SK-MEL-5 (cell line): ENCODE data around the gene KXD1. TPM values are rescaled to one million over a fixed set of nuclear protein-coding genes. Genes with fewer than 3 reads are reported as not detected.
"Not testable (repeated sequence)": the region's sequence is repeated elsewhere in the genome, so short reads cannot be mapped to it uniquely, and the experiment has no call there.

Experiments
- DNase-seq: peaks from one replicate; pipeline ENCODE4 v3.0.0-alpha.2; 2016; ENCODE audit warnings: low read depth, low spot score
- in situ Hi-C: cut with HindIII; loops from 2 replicates; pipeline ENCODE4 v1.10.0; 2016; ENCODE audit warnings: low sequenced_read_pairs, high pct_unique_total_duplicates, low pct_unique_long_range_greater_than_20kb
- total RNA-seq: library from RNA; depleted of rRNA; stranded (reverse); fragments of >200 nt; shearing (Covaris generic); gene quantifications from 2 replicates; pipeline ENCODE4 v1.2.3, GENCODE V29; 2014

Gene KXD1
- total RNA-seq, 1 experiment from 2014 or later: 70.6 TPM

GRCh38 chr19:18529782-18530181, 27.9 kb upstream of the KXD1 start:
- in situ Hi-C loops: no loop called here
- no peak for DNase-seq

DNA sequence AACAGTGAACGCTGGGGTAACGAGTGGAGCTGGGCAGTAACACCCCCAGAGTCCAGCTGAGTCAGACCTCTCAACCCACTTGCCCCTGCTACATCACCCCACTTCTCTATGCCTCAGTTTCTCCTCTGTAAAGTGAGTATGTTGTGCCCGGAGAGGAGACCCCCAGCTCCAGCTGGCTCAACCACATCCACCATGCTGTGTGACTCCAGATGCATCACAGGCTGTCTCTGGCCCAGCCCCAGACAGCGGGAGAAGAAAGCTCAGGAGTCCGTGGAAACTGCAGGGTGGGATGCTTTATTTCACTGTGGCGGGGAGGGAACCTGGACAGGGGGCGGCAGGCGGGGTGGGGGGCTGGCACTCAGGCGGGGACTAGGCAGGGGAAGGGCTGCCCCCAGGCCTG, 26.2 kb upstream of the KXD1 start:
- in situ Hi-C loops: no loop called here
- DNase-seq: no peak

DNA sequence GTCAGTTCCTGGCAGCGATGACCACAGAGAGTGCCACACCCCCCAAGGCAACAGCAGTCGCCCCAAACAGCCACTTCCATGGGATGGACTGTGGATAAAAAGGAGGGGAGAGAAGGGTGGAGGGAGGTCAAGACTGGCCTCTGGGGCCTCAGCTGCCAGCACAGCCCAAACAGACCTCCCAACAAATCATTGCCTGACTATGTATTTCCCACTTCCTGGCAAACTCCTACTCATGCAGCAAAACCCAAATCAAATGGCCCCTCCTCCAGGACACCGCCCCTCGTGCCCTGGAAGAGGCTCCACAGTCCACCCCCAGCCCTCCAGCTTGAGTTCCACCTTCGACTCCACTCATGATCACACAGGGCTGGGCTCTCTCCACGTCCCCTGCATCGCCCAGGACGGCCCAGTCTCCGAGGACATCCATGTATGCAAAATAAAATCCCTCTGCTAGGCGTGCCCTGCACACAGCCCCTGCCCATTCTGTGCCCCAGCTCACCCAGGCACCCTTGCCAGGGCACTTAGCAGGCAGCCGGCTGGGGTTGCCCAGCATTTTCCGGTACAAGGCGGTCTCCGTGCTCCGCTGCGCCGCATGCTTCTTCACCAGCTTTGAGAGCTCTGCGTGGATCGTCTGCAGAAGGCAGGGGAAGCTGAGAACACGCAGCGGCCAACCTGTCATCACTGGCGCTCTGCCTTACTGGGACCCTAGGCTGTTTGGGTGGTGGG, 25.3 kb upstream of the KXD1 start:
- DNase-seq: no peak
- in situ Hi-C loops: no loop called here

DNA sequence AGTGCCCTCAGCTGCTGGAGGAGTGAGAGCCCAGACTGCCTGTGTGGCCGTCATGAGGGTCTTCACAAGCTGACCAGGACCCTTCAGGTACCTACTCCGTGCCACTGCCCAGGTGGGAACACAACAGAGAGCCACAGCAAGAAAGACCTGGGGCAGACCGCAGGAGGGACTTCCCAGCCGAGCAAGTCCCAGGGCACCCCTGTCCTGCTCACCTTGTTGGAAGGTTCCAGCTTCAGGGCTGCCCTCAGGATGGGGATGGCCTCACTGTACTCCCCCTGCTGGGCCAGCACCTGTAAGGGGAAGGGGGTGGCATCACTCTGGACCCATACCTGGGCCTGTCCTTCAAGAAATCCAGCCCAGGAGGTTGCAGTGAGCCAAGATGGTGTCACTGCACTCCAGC, 24.6 kb upstream of the KXD1 start:
- in situ Hi-C loops: no loop called here
- DNase-seq: no peak

DNA sequence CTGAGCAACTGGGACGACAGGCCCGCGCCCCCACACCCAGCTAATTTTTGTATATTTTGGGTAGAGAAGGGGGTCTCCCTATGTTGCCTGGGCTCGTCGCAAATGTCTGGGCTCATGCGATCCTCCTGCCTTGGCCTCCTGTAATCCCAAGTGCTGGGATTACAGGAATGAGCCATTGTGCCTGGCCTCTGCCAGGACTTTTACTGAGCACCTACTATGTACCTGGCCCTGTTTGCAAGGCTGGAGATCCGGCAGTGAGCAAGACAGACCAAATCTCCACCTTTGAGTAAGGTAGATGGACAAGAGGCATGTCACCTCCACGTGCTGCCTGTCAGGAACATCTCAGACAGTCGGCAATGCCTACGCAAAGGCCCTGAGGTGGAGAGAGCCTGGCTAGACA, 21.2 kb upstream of the KXD1 start:
- in situ Hi-C loops: no loop called here
- no peak for DNase-seq

DNA sequence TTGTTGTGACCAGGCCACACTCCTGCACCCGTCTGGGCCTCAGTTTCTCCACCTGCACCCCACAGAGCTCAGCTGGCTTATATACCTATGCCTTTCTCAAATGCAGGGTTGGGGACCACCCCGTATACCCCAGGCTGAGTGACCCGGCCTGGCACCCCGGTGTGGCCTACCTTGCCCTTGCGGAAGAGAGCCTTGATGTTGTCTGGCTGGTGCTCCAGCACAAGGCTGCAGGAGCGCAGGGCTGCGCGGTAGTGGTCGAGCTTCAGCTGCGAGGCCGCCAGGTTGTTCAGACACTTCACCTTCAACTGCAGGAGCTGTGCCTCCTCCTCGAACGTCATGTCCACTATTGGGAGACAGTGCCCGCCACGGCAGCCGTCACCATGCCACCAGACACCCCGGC, 20.2 kb upstream of the KXD1 start:
- no peak for DNase-seq
- in situ Hi-C loops: no loop called here

DNA sequence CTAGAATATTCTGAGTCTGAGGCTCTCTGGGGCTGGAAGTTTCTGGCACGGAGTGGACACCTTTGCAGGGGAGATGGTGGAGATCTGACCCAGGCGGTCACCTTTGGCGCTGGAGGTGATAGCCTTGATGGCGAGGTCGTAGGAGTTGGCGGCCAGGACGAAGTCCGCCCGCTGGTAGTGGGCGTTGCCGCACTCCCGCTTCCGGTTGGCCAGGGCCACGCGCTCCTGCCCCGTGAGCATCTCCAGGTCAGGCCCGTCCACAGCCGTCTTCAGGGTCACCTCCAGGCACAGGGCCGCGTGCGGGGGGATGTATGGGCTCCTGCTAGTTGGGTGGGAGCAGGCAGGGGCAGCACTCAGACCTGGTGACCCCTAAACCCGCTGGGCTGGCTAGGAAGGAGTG, 19.6 kb upstream of the KXD1 start:
- no peak for DNase-seq
- in situ Hi-C loops: no loop called here

DNA sequence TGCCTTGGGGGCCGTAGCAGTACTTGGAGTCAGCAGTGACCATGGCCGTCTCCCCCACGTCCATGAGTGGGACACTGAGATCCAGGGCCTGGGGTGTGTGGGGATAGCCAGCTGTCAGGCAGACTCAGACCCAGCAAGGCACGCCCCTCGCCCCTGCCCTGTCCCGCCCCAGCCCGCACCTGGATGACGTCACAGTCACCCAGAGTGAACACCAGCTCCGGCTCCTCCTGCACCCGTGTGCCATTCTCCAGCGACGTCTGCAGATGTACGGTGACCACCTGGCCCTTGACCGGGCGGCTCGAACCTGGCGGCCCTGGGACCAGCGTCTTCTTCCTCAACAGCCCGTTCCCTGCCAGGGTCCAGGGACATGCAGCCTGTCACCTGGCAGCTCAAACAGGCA, 18.3 kb upstream of the KXD1 start:
- DNase-seq: no peak
- in situ Hi-C loops: no loop called here

DNA sequence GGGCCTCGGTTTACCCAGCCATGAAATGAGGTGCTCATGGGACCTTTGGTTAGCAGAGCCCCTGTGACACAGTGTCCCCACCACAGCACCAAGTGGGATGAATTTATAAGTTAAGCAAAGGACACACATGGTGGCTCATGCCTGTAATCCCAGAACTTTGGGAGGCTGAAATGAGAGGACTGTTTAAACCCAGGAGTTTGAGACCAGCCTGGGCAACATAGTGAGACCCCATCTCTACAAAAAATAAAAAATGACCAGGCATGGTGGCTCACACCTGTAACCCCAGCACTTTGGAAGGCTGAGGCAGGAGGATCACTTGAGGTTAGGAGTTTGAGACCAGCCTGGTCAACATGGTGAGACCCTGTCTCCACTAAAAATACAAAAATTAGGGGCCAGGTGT, 17.5 kb upstream of the KXD1 start:
- DNase-seq, in situ Hi-C loops: not testable (repeated sequence)

- no peak for DNase-seq
- in situ Hi-C loops: no loop called here
Measured at GRCh38 chr19:18541258-18541991, 16.2 kb upstream of the KXD1 start.

DNA sequence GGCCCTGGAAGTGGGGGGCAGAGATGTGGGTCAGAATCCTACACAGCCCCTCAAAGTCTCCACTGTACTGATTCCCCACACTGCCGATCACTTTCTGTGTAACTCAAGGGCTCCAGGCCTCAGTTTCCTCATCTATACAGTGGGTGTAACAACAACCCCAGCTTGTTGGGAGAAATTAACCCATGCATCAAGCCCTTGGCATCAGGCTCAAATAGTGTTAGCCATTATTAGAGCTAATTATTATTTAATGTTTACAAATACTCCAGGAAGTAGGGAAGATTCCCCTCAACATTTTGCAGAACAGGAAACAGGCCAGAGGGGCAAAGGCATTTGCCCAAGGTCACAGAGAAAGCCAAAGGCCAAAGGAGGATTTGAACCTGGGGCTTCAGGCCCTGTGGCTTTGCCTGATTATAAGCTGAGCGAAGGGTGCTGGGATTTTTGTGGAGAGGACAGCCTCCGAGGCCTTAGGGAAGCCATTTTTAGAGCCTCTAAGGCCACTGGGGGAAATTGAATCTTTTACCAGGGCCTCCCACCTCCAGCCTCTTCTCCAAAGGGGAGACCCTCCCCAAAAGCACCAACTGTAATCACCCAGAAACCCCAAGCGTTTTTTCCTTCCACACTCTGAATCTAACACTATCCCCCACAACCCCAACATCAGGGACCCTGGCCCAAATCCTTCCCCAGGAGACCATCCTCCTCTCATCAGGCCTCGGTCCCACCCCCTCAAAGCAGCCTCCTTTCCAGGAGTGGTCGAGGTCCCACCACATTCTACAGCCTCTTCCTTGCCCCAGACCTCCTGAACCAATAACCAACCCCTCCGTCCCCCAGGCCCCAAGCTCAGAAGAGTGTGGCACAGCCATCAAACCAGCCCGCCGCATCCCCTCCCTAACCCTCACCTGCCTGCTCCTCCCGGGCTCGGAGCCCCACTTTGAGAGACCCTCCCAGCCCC, 15.4 kb upstream of the KXD1 start:
- in situ Hi-C loops: no loop called here
- peak; percentile 7 for DNase-seq

DNA sequence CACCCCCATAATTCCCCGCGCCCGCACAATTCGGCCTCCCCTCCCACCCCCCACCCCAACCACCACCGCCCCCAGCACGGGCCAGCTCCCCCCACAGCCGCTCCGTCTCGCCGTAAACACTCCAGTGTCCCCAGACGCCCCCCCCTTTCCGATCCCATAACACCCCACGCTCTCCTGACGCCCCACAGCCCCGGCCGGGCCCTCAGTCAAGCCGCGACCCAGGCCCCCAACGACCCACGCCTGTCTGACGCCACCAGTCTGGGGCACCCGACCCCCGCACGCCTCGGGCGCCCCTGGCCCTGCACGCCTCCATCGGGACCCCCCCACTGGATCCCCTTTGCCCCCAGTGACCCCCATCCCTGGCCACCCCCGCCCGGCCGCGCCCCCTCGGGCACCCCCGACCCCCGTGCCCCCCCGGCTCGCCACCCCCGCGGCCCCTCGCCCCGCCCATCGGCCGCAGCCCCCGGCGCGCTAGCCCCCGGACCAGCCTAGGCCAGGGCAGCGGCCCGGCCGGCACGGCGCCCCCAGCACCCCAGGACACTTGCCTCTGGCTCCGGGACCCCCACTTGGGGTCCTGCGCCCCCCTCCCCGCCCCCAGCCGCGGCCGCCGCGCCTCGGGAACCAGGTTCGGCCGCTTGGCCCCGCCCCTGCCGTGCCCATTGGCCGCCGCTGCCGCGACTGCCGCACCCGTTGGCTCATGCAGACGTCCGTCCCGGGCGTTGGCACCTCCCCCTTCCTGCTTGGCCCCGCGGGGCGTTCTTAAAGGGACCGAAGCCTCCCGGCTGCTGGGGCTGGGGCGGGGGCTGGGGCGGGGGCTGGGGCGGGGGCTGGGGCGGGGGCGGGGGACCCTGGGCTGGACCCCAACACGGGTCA, 14.5 kb upstream of the KXD1 start, which contains the start of gene FKBP8:
TSS of gene FKBP8 (minus strand) at position 633 of the 873 bp plus-strand sequence. CDS start 1,603 bp downstream, outside the sequence.
- in situ Hi-C loops: no loop called here
- peak; percentile 84 for DNase-seq

GRCh38 chr19:18543814-18544475, 13.7 kb upstream of the KXD1 start:
- in situ Hi-C loops: no loop called here
- peak; percentile 84 for DNase-seq

- DNase-seq: no peak
- in situ Hi-C loops: no loop called here
Measured at GRCh38 chr19:18551631-18552030, 6.0 kb upstream of the KXD1 start.

DNA sequence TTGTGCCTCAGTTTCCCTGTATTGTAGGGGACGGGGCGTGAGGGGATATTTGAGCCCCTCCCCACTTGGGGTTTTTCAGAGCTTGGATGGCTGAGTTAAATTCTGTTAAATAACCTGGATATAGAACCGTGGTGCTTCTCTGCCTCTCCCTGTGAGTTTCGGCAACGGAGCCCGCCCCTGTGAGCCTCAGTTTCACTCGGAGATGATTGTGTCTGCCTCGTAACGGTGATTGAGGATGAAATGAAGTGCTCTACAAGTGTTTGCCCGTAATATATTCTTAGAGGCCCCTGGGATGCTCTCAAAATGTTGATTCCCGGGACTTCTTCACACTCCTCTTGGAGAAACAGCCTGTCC, 509 bp downstream of the KXD1 start:
- in situ Hi-C loops: no loop called here
- DNase-seq: no peak

DNA sequence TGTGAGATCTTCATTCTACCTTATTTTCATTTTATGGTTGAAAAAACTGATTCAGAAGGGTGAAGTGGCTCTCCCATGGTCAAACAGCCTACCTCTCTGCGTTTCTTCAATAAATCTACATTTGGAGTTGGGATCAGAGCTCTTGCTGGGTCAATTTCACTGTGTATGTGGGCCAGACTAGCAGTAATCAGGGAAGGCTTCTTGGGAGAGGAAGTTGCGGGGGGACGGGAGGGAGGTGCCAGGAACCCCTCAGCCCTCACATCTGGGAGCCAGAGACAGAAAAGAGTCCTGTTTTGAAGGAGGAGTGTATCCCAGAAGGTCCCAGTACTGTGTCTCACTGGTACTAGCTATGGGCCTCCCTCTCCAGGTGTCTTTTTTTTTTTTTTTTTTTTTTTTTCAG, 934 bp downstream of the KXD1 start:
- no peak for DNase-seq
- in situ Hi-C loops: no loop called here

DNA sequence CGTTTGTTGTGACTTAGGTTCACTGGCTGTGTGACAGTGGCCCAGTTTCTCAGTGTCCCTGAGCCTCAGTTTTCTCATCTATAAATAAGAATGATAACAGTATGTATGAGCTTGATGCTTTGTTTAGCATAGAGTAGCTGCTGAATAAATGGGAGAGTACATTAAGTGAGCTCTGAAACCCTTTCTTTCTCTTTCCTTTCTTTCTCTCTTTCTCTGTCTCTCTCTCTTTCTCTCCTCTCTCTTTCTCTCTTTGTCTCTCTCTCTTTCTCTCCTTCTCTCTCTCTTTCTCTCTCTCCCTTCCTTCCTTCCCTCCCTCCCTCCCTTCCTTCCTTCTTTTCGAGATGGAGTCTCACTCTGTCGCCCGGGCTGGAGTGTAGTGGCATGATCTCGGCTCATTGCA, 2.0 kb downstream of the KXD1 start:
- no peak for DNase-seq
- in situ Hi-C loops: no loop called here
